Stimulated activated CD8-positive, alpha-beta memory T cell treated with anti-CD3 and anti-CD28 coated beads, Interleukin-7, amount 100 ng/mL, for 48 hours (primary cell): Measurements from ENCODE around the gene OARD1.
A peak's percentile ranks its signal among the peaks of the same experiment; 100 is the strongest.

Experiments used
- DNase-seq, 2 donors: peaks; one replicate each; pipeline ENCODE4 v3.0.0-alpha.2; 2020; ENCODE audit warnings: low read depth in 1 of 2; ENCODE audit errors: extremely low read depth in 1 of 2

The OARD1 gene

GRCh38 chr6:41050536-41050935 lies 21.6 kb downstream of the OARD1 start:
- no peak for DNase-seq

DNA sequence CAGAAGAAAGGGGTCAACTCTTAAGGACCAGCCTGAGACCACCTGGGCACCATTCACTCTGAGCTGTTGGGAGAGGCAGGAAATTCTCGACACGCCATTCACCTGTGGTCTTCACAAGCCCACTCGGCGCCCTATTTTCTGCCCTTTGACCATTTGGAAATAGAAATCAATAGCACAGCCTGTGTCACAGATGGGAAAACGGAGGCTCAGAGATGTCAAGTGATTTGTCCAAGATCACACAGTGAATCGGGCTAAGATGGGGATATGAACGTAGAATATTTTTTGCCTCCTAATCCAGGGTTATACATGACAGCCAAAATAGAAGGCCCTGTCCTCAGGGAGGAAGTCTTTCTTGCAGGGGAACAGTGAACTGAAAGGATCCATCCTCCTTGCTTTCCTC lies 22.2 kb downstream of the OARD1 start:
- no peak for DNase-seq

DNA sequence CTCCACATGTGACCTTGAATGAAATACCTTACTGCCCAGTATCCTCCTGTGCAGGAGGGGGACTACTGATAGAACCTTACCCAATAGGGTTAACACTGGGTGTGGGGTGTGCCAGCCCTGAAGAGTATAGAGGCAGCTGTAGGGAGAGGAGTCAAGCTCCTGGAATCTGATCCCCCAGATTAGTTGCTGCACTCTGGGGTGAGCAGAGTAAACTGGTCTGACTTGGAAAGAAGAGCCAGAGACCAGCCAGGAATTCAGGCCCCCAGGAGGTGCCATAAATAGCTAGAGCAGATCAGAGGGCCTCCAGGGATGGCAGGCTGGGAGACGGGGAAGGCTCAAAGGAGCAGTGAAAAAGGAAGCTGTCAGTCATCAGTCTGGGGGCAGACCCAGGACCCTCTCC lies 22.6 kb downstream of the OARD1 start:
- no peak for DNase-seq

DNA sequence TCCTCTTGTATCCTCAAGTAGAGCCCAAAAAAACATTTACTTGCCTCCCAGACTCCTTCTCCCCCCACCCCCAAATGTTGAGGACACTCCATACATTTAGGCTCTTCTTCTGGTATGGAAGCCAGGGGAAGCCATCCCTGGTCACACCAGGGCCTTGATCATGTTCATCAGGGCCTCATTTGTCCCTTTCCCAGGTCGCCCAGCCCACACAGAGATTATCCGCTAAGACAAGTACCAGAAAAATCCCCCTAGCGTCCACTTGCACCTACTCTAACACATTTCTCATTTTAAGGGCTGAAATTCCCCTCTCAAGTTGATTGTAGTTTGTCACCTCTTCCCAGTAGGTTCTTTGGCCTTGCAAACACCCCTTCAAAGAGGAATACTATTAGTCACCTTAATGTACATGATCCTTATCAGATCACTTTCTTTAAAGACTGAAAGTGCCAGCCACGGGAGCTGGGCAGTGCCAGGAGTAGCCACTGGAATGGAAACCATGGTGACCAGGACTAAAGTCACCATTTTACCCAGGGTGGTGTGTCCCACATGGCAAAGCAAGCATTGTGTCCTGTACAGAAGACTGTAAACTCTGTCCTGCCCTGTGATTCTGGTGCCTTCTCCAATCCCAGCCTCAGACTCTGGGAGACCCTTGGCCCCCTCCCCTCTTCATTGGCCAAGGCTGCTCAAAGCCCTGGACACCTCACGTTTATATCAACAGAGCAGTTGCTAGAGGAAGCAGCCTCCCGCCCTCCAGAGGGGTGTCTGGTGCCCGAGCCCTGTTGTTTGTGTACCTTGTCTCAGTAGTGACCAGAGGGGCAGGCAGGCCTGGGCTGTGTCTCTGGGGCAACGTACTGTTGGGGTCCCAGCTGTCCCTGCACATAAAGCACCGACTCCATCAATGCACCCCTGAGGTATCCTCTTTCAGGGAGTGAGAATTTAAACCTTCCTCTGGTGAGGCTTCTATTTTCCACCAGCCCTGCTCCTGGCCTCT lies 24.1 kb downstream of the OARD1 start:
- DNase-seq = no peak

- DNase-seq = no peak
Measured at GRCh38 chr6:41047306-41047705, 24.9 kb downstream of the OARD1 start.

DNA sequence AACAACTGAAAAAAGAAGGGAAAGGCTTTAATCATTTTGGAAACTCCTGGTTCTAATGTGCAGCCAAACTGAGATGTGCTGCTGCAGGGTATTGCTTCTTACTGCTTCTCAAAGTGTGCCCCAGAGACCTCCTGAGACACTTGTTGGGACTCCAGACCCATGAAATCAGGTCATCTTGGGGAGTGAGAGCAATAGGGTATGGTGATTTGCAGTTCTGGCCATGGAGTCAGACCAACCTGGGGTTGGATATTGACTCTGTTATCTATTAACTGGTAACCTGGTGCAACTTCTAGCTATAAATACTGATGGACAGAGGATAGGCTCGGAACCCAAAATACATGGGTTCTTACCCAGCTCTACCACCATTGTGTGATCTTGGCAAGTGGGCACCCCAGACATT lies 26.1 kb downstream of the OARD1 start:
- DNase-seq = no peak

- DNase-seq = no peak
Measured at GRCh38 chr6:41045664-41046063, 26.5 kb downstream of the OARD1 start.

- no peak for DNase-seq
Measured at GRCh38 chr6:41043151-41043550, 29.0 kb downstream of the OARD1 start.

DNA sequence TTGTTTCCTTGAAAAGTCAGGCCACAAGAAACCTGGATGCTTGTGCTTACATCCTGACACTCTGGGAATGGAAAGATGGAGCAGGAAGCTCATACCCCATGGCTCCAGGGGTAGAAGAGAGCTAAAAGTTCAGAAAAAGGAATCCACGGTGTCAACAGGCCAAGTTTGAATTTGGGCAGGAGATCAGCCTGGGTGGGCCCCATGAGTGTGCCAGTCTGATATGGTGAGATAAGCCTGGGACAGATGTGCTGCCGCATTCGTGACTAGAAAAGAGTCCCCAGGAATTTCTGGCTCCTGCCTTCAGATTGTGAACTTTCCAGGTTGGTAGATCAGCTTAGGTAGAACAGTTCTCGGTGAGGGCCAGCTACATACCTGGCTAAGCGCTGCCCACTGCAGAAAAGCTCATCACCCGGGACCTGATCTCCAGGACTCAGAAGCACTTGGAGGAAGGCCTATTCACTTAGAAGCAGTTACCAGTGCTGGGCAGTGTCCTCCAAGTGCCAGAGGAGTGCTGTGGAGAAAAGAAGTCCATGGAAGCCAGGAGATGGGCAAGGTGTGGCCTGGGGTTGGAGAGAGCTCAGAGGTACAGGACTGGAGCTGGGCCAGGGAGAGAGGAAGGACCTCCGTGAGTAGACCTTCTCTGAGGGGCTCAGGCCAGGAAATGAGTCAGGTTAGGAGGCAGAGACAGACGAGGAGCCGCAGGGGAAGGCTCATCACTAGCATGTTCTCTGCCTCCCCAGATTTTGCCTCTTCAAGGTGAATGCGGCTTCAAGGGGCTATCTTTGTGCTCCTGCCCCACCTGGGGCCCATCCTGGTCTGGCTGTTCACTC lies 29.7 kb downstream of the OARD1 start, which contains the start of gene TSPO2:
Gene TSPO2, plus strand, starts transcription at position 242 of the 830 bp plus-strand sequence. Its CDS starts 519 bp downstream, at position 761.
- no peak for DNase-seq

DNA sequence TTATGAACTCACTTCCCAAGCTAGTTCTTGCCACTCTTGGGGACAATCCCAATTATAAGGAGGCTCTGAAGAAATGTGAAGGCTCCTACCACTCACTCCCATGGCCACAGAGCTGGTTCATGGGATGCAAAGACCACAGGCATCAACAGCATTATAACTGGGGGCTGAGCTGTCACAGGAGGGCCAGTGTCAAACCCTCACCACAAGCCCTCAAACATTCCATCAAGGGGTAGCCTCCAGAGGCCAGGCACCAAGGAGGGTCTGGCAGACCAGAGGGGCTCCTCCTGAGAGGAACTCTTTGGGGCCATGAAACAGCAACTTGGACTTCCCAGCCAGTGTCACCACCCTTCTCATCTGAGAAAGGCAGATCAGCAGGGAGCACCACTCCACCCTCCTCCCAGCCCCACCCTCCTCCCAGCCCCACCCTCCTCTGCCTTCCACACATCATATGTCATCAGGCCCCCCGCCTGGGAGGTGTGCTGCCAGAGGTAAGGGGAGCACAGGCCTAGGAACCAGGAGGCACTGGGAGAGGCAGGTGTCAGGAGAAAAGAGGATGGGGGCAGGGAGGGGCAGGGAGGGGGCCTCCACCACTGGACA lies 31.1 kb downstream of the OARD1 start:
- DNase-seq = no peak

GRCh38 chr6:41040101-41040939 lies 31.8 kb downstream of the OARD1 start:
- DNase-seq = peak in 1 of 2 donors; percentile 5

DNA sequence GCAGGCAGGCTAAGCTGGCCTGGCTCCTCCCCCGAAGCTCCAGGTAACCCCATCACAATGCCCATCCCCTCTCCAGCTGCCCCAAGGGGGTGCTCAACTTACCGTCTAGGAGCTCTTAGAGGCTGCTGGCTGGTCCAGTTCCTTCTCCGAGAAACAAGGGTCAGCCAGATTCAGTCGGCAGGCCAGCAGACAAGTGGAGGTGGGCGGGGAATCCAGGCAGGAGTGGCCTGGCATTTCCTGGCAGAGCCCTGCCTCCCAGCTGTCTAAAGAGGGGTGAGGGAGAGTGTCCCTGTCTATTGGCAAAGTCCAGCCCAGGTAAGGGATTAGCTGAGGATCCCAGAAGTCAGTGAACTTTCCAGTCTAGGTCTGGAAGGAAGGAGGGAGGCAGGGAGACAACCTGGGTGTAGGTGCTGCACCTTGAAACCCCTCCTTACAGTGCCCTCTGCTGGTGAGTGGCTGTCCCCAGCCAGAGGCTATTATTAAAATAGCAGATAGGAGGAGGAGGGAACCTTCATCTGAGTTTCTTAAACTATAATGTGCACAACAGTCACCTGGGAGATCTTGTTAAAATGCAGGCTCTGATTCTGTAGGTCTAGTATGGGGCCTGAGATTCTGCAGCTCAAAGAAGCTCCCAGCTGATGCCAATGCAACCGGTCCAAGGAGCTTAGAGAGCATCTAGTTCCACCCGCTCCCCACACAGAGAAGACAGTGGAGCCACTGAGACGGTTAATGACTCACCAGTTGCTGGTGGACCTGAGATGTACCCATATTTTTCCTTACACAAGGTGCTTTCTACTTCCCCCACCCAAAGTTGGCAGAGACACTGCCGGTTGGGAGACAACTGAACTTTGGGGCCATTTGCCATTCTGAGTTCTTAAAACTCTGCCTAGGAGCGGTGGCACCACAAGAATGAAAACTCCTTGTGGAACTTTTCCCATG lies 32.8 kb downstream of the OARD1 start, which contains the start of gene UNC5CL:
Gene UNC5CL, minus strand, starts transcription at position 162 of the 939 bp plus-strand sequence. CDS start 4,147 bp downstream, outside the sequence.
- peak in 1 of 2 donors; percentile 26 for DNase-seq

GRCh38 chr6:41038205-41038604 lies 34.0 kb downstream of the OARD1 start:
- no peak for DNase-seq

DNA sequence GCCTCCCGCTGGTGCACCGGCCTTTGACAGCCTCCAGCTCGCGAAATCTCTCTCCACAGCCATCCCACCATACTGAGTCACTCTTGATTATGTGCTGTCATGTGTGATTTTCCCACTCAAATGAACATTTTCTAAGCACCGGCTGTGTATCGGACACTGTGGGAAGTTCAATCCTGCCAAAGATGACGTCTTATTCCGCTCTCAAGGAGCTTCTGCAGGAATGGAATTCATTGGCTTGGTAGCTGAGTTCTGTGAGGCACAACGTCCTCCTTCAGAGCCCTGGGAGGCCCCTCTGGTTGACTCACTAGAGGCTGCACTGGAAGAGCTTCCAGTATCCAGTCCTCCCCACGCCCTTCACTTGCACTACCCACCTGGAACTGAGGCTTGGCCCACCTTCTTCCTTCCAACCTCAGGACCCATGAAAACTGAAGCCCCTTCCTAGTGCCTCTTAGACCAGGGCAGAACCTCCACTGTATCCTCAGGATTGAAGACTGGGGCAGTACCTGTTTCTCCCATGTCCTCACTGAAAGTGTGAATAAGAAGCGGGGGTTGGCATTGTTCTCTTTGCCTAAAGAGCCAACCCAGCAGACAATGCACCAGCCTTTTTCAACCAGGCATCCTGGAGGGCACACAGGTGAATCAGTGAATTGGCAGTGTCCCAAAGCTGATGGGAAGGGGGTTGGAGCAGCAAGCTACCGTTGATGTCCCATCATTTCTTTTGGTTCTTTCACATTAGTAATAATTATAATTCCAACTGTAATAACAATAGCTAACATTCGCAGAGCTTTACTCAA lies 34.9 kb downstream of the OARD1 start:
- no peak for DNase-seq

DNA sequence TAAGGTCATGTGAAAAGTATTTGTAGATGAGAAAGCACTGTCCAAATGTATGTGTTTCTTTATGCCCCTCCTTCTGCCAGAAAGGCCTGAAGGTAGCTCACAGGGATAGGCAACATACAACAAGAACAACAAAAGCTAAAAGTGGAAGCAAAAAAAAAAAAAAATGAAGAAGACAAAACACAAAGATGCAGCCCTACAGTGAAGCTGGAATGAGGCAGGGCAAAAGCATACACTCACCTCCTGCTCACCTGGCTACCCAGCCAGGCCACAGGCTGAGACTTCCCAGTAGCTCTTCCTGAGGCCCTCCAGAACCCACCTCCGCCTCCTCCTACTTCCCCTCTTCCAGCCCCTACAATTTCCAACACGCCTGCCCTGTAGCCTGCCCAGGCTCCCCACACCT lies 35.6 kb downstream of the OARD1 start:
- no peak for DNase-seq

DNA sequence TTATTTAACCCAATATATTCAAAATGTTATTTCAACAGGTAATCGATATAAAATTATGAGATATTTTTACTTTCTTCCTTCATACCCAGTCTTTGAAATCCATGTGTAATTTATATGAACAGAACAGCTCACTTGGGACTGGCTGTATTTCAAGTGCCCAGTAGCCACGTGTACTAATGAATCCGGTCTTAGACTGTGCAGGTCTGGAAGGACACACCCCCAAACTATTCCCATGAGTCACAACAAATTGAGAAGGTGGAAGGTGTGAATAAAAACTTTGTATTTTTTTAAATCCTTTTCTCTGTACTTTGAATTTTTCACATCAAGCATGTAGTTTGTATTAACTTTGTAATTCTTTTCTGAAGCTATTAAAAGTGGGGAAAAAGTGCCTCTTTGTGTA lies 36.0 kb downstream of the OARD1 start:
- no peak for DNase-seq

- DNase-seq = no peak
Measured at GRCh38 chr6:41033776-41034175, 38.4 kb downstream of the OARD1 start.

GRCh38 chr6:41032830-41033229 lies 39.3 kb downstream of the OARD1 start:
- no peak for DNase-seq
